A172 (cell line): Measurements from ENCODE around the gene LTBP3. TPM values are rescaled to one million over a fixed set of nuclear protein-coding genes. Genes with fewer than 3 reads are reported as not detected.

Source experiments
- DNase-seq: peaks from one replicate; pipeline ENCODE4 v3.0.0-alpha.2; 2015; ENCODE audit warnings: low spot score
- total RNA-seq: library from RNA; depleted of rRNA; stranded (reverse); fragments of >200 nt; shearing (Covaris generic); gene quantifications from 2 replicates; pipeline ENCODE4 v1.2.3, GENCODE V29; 2014; rRNA removed

Gene LTBP3
- total RNA-seq, 1 experiment from 2014 or later: 25.6 TPM

DNA sequence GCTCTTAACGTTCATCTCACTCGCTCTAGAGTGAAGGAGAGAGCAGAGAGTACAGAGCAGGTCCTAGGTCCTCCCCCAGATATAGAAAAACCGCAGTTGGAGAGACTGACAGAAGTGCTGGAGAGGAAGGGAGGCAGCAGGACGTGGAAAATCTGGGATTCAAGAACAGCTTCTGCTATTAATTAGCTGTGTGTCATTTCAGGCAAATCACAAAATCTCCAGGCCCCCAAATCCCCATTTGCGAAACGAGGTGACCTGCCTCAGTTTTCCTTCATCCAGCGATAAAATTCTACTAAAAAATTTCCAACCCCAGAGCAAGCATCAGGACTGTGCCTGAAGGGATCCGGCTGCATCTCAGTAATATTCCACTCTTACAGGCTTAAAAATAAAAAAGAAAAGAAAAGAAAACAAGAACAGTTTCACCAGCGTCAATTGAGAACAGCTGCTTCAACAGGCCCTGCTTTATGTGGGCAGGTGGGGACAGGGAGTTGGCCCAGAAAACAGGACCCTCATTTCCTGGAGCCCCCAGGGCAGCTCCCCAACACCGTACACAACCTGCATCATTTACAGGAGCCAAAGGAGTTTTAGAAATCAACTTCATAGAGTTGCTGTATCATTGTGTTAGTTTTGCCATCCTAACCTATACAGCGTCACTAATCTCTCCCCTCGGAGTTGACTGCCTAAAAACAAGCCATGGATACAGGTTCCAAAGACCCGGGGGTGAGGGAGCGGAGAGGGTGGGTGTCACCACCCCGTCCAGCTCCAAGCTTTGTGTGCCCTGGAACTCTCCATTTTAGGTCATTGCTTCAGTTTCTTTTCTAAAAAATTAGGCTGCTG is 61.6 kb downstream of the LTBP3 start:
- peak; percentile 47 for DNase-seq

DNA sequence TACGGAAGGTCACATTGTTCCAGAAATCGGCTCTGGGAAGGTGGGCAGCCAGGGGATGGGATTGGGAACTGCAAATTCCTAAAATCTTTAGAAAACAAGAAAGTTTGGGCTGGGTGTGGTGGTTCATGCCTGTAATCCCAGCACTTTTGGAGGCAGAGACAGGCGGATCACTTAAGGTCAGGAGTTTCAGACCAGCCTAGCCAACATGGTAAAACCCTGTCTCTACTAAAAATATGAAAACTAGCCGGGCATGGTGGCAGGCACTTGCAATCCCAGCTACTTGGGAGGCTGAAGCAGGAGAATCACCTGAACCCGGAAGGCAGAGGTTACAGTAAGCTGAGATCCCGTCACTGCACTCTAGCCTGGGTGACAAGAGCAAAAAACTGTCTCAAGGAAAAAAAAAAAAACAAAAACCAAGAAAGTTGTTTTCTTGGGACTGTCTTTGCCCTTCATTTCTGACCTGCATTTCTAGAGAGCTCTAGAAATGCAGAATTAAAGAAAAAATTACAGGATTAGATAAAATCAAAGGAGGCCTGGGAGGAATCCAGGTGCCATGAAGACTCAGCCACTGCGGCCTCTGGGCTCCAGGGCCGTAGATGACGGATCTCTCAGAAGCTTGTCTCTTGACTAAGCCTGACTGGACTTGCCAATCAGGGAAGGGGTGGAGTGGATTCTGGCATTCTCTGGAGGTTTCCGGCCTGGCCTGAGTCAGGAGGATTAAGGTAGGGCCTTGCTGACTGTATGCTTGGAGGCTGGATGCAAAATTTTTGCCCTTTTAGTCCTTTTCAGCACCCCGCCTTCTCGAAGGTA is 64.6 kb downstream of the LTBP3 start:
- peak; percentile 96 for DNase-seq

DNA sequence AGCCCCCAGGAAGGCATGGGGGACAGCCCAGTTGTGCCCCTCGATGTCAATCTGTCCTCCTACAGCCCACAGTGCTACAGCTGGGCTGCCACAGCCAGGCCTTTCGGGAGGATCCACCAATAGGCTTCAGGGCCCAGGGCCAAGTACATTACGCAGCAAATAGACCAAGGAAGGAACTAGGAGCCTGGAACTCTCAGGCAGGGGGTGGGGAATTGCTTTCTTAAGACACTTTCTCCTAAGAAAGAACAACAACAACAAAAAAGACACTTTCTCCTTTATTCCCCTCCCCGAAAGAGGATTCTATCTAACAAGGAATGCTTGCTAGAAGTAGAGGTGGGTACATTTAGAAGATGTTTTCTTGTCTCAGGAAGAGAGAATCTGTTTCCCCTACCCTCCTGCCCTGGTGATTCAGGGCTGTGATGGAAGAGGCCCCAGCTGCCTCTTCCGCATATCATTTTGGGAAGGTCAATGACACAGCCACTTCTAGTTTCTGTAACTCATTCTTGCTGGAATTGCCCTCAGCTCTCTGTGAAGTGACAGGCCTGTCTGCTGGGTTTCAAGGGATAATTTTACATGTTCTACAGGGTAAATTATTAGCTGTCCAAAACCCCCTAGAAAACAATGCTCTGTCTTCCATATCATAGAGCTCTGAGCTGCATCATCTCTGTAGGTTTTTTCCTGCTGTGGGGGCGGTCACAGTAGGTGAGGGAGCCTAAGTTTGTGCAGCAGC is 65.4 kb downstream of the LTBP3 start:
- DNase-seq: peak; percentile 83

DNA sequence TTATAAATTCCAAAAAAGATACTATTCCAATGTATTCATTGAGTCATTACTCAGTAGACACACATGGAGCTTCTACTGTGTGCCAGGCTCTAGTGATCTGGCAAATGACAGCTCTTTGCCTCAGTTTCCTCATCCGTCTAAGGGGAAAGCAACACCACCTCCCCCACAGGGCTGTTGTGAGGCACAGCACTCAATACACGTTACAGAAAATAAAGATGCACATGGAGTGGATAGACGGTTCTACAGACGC is 65.8 kb downstream of the LTBP3 start:
- DNase-seq: no peak

DNA sequence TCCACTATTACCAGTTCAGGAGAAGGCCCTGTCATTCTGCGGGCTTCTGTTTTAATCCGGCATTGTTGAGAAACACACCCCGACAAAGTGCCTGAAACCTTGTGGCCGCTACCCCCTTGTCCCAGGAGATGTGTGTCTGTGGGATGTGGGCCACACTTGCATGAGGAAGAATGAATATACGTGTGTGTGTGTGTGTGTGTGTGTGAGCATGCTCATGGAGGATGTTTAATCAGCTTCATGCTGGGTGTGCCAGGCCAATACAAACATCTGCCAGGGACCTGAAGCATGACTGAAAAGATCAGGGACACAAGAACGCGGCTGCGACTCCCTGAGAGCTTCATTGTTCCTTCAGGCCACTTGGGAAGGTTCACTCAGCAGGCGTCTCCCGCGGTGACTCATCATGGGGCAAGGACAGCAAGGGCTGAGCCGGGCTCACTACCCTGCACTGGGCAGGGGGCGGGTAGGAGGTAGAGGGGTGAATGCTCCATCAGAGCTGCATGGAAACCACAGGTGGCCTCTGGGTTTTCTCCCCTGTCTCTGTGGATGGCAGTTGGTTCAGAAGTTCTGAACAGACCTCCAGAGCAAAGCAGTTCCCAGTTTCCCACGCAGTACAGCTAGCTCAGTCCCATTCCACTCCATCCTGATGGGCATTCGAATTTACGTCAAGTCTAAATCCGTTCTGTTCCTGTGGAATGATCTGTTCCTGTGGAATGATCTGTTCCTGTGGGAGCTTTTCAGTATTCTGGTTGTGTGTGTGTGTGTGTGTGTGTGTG is 66.4 kb downstream of the LTBP3 start:
- DNase-seq: peak; percentile 91

DNA sequence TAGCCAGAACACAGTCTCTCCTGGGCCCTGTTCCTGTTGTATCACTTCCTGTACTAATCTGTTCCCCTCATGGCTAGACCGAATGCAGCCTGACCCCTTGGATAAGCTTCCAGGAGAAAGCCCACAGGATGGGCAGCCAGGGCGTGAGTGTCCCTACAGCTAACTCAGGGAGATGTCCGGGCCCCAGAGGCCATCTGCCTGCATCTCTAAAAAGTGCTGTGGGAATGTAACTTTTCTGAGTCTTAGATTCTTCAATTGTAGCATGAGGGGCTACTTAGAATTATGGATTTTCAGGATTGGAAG is 67.0 kb downstream of the LTBP3 start:
- no peak for DNase-seq

DNA sequence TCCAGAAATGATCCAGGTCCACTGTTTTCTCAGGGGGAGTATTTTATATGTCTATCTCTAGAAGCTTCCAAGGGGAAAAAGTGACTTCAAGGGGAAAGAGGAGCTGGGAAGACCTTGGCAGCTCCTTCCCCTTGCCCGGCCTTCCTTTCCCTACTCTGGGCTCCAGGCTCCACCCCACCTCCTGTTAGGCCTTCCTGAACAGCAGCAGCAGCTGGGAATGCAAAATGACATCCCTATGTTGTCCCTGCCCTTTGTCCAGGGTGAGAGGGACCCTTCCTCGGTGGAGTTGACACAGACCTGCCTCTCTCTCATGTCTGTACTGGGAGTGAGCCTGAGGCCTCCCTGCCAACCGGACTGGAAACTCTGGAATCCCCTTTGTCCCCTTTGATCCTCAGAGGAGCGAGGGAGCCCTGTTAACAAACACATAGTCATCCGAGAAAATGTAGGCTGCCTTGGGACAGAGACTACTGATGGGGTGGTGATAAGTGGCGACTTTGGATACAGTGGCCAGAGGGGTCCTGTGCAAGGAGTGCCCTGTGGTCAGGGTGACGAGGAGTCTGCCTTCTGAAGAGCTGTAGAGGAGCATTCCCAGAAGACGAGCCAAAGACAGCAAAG is 68.3 kb downstream of the LTBP3 start:
- no peak for DNase-seq

DNA sequence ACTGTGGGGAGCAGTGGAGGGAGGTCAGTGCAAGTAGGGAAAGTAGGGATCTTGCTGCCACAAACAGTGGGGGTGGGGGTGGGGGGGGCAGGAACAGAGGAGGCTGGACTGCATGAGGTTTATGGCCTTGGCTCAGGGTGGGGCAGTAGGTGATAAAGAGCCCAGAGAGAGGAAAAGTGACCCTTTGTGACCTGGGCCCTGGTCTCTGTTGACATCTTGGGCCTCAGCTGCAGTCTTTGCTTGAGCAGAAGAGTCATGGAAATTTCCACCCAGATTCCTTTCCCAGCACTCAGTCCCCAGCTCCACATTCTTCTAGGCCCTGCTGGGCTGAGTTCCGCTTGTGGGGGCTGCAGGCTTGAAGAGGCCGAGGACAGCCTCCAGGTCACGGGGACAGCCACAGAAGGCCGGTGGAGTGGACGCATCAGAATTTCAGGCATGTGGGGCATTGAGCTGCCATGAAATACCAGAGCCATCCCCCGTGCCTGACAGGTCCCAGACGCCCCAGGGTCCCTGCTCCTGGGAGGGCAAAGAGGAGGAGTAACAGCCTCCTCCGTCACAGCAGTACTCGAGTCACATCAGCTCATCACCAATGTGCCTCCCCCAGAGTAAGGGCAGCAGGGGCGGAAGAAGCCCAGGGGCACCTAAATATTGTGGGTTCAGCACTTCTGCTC is 69.0 kb downstream of the LTBP3 start:
- peak; percentile 88 for DNase-seq

Other genes with a start within 250 kb of the LTBP3 start
- gene CDC42EP2, start 243.5 kb downstream of the LTBP3 start, total RNA-seq: 1.7 and 5.3 TPM in 2 replicates
- 37.9 and 57.0 TPM in 2 replicates for gene DPF2, start 224.5 kb downstream of the LTBP3 start, total RNA-seq
- 2.0 and 3.5 TPM in 2 replicates for gene TIGD3, start 203.6 kb downstream of the LTBP3 start, total RNA-seq
- gene SLC25A45, start 175.7 kb downstream of the LTBP3 start, total RNA-seq: 3.5 and 7.0 TPM in 2 replicates
- 21.5 and 36.9 TPM in 2 replicates for gene FRMD8, start 171.7 kb downstream of the LTBP3 start, total RNA-seq
- 20.6 and 28.9 TPM in 2 replicates for gene NEAT1, start 135.6 kb downstream of the LTBP3 start, total RNA-seq
- 1,067 and 1,084 TPM in 2 replicates for gene MALAT1, start 59.3 kb downstream of the LTBP3 start, total RNA-seq
- 65.6 and 70.6 TPM in 2 replicates for gene SCYL1, start 33.3 kb downstream of the LTBP3 start, total RNA-seq
- 46.9 and 57.0 TPM in 2 replicates for gene ZNRD2, start 12.1 kb upstream of the LTBP3 start, total RNA-seq
- 39.2 and 62.8 TPM in 2 replicates for gene FAM89B, start 14.2 kb upstream of the LTBP3 start, total RNA-seq
- gene EHBP1L1, start 17.7 kb upstream of the LTBP3 start, total RNA-seq: 50.1 and 83.3 TPM in 2 replicates
- 0.86 TPM in 1 of 2 replicates, not detected in the other for gene KCNK7, start 37.4 kb upstream of the LTBP3 start, total RNA-seq
- 38.2 and 39.2 TPM in 2 replicates for gene MAP3K11, start 55.9 kb upstream of the LTBP3 start, total RNA-seq
- 19.6 and 20.1 TPM in 2 replicates for gene PCNX3, start 57.4 kb upstream of the LTBP3 start, total RNA-seq
- 10.4 and 19.5 TPM in 2 replicates for gene SIPA1, start 79.7 kb upstream of the LTBP3 start, total RNA-seq
- 24.9 and 29.7 TPM in 2 replicates for gene RELA, start 104.6 kb upstream of the LTBP3 start, total RNA-seq
- gene KAT5, start 153.9 kb upstream of the LTBP3 start, total RNA-seq: 26.1 and 37.3 TPM in 2 replicates
- gene RNASEH2C, start 162.4 kb upstream of the LTBP3 start, total RNA-seq: 81.0 and 84.7 TPM in 2 replicates
- gene AP5B1, start 222.6 kb upstream of the LTBP3 start, total RNA-seq: 13.2 and 14.8 TPM in 2 replicates
- gene OVOL1, start 228.7 kb upstream of the LTBP3 start, total RNA-seq: not detected in 2 replicates